ENCODE data around the gene KCTD16.

DNA sequence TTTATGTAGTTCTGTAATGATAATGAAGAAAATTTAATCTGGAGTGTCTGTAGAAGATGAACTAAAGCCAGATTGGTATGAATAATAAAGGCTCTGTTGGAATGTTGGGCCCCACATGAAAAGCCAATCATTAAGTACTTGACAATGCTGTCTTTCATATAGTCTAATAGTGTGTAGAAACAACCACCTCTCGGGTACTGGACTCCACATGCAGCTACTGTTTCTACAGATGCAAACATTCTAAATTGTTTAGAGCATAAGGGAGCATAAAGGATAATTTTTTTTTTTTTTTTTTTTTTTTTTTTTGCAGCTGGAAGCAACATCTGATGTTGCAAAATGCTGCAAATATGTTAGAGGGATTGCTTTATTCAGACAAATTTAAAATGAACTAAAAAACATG is 354.3 kb downstream of the KCTD16 start:
- TF ChIP-seq CTCF (IDR thresholded peaks at IDR 0.05) (no peak), POLR2A (IDR thresholded peaks at IDR 0.05) (no peak)

Measured in right lobe of liver (tissue), 4 donors.